Measurements from ENCODE around the gene UTF1. TPM values are rescaled to one million over a fixed set of nuclear protein-coding genes. Genes with fewer than 3 reads are reported as not detected.

The UTF1 gene
- total RNA-seq, 4 donors from 2014 or later = not detected

DNA sequence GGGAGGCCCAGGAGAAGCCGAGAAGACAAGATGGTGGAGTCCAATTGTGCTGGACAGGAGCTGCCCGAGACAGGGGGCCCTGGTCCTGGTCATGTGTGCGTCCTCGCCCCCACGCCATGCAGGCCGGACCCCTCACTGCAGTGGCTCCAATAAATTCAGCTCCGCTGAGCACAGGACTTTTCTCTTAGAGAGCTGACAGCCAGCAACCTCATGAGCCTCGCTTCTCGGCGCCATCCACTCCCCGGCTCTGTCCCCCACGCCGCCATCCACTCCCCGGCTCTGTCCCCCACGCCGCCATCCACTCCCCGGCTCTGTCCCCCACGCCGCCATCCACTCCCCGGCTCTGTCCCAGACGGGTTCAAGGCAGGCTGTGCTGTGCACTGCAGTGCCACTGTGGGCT lies 2.8 kb upstream of the UTF1 start:
- H3K27ac ChIP-seq = no peak overlapping the region
- DNase-seq = no peak
- peaks cover 4 to 20% of the 10 kb centered on the region in 2 donors for H3K4me1 ChIP-seq
- TF ChIP-seq POLR2A (IDR thresholded peaks at IDR 0.05) = no peak
- no peak for TF ChIP-seq CTCF (IDR thresholded peaks at IDR 0.05)
- WGBS, 2 donors = 90% methylated on average over 21 of the region's 21 CpGs
- intact Hi-C loops (cut with DNase I) = no loop called here
- peaks cover 13% of the 10 kb centered on the region for H3K27me3 ChIP-seq
- no peak overlapping the region for H3K4me3 ChIP-seq (replicated peaks in 1 of 3)
- H3K36me3 ChIP-seq = no peaks in the 10 kb centered on the region
- H3K9me3 ChIP-seq = no peaks in the 10 kb centered on the region

DNA sequence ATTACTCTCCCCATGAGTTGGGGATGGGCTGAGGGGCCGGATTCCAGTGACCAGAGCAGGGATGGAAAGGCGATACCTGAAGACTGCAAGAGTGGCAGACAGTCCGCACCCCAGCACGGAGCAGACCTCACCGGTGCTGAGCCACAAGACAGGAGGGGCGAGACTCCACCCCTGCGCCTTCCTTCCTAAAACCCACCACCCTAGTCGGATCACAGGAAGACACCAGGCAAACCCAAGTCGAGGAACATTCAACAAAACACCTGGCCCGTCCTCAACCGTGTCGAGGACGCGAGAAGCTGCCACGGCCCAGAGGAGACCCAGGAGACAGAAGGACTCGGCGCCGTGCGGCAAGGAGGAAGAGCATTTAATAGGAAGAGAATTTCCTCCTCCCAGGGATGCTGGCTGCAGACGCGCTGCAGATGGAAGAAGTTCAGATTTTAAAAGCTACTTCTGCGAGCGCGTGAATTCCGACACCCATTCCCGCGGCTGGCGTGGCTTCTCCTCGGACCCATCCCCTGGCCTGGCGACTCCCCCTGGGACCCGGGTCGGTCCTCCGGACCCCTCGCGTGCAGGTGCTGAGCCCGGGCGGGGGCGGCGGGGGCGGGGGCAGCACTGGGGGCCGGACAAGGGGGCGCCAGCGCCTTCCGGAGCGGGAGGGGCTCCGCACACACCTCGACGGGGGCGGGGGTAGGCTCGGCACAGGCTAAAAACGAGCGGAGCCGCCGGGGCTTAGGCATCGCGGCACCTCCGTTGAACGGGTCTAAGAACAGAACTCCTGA lies 563 bp upstream of the UTF1 start:
- Histone ChIP-seq H3K9me3 (no peaks in the 10 kb centered on the region), H3K27me3 (peaks cover 13% of the 10 kb centered on the region), H3K36me3 (no peaks in the 10 kb centered on the region), H3K27ac (no peak overlapping the region), H3K4me1 (peaks cover 4 to 20% of the 10 kb centered on the region in 2 donors), H3K4me3 (replicated peaks in 1 of 3) (no peak overlapping the region)
- no peak for TF ChIP-seq CTCF (IDR thresholded peaks at IDR 0.05)
- TF ChIP-seq POLR2A (IDR thresholded peaks at IDR 0.05) = no peak
- 23 to 26% methylated on average over 27 of the region's 58 CpGs for WGBS, 2 donors
- DNase-seq = no peak
- intact Hi-C loops (cut with DNase I) = no loop called here

DNA sequence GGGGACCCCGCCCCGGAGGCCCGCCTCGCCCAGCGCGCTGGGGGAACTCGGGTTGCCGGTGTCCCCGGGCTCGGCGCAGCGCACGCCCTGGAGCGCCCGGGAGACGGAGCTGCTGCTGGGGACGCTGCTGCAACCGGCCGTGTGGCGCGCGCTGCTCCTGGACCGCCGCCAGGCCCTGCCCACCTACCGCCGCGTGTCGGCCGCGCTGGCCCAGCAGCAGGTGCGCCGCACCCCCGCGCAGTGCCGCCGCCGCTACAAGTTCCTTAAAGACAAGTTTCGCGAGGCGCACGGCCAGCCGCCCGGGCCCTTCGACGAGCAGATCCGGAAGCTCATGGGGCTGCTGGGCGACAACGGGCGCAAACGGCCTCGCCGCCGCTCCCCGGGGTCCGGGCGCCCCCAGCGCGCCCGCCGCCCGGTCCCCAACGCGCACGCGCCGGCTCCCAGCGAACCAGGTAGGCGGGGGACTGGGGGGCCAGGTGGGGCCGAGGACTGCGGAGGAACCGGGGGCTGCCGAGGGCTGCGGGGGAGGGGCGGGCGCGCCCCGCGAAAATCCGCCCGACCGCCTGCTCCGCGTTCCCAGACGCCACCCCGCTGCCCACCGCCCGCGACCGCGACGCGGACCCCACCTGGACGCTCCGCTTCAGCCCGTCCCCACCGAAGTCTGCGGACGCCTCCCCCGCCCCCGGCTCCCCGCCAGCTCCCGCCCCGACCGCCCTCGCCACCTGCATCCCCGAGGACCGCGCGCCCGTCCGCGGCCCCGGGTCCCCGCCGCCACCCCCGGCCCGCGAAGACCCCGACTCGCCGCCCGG lies 574 bp downstream of the UTF1 start:
- intact Hi-C loops (cut with DNase I) = no loop called here
- Histone ChIP-seq H3K4me1 (peaks cover 0 to 15% of the 10 kb centered on the region in 2 donors), H3K36me3 (no peaks in the 10 kb centered on the region), H3K27ac (no peak overlapping the region), H3K27me3 (peaks cover 18% of the 10 kb centered on the region), H3K9me3 (no peaks in the 10 kb centered on the region), H3K4me3 (replicated peaks in 1 of 3) (no peak overlapping the region)
- 10% methylated on average over 2 of the region's 122 CpGs; no CpG with 5 or more reads in 1 of the 2 donors for WGBS, 2 donors
- no peak for TF ChIP-seq POLR2A (IDR thresholded peaks at IDR 0.05)
- no peak for TF ChIP-seq CTCF (IDR thresholded peaks at IDR 0.05)
- peak; percentile 35 to 44 for DNase-seq

DNA sequence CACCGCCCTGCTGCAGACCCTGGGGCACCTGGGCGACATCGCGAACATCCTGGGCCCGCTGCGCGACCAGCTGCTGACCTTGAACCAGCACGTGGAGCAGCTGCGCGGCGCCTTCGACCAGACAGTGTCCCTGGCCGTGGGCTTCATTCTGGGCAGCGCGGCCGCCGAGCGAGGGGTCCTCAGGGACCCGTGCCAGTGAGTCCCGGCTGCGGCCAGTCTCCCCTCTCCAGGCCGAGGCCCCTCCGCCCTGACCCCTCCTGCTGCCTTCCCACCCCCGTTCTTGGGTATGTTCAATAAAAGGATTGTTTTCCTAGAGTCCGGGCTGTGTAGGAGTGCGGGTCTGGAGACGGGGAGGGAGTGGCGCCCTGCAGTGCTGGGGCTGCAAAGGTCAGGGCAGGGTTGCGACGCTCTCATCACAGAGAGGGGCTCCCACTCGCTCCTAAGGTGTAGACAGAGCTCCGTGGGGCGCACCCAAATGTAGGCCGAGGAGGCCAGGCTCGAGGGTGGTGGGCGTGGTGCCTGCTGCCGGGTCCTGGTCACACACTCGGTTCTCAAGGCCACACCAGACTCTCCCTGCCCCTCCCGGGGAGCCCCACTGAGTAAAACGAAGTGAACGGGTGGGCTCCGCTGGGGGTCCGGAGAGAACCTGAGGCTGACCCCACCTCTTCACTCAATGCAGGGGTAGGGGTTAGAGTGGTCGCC lies 1.4 kb downstream of the UTF1 start:
- Histone ChIP-seq H3K27me3 (peaks cover 26% of the 10 kb centered on the region), H3K27ac (no peak overlapping the region), H3K9me3 (no peaks in the 10 kb centered on the region), H3K4me1 (peaks cover 4 to 18% of the 10 kb centered on the region in 2 donors), H3K4me3 (replicated peaks in 1 of 3) (no peak overlapping the region), H3K36me3 (no peaks in the 10 kb centered on the region)
- TF ChIP-seq CTCF (IDR thresholded peaks at IDR 0.05) (no peak), POLR2A (IDR thresholded peaks at IDR 0.05) (no peak)
- DNase-seq = no peak
- intact Hi-C loops (cut with DNase I) = no loop called here
- 27 to 48% methylated on average over 23 to 26 of the region's 44 CpGs for WGBS, 2 donors
